ENCODE results near the gene CFL1. TPM values are rescaled to one million over a fixed set of nuclear protein-coding genes. Genes with fewer than 3 reads are reported as not detected.
A peak's percentile ranks its signal among the peaks of the same experiment; 100 is the strongest.

Gene CFL1
- total and polyA plus RNA-seq, 10 of the 15 experiments (the other 5 are each of a cell fraction or from before 2014, with no cell fraction given), result 164 to 2,994 (median 1,500) TPM

DNA sequence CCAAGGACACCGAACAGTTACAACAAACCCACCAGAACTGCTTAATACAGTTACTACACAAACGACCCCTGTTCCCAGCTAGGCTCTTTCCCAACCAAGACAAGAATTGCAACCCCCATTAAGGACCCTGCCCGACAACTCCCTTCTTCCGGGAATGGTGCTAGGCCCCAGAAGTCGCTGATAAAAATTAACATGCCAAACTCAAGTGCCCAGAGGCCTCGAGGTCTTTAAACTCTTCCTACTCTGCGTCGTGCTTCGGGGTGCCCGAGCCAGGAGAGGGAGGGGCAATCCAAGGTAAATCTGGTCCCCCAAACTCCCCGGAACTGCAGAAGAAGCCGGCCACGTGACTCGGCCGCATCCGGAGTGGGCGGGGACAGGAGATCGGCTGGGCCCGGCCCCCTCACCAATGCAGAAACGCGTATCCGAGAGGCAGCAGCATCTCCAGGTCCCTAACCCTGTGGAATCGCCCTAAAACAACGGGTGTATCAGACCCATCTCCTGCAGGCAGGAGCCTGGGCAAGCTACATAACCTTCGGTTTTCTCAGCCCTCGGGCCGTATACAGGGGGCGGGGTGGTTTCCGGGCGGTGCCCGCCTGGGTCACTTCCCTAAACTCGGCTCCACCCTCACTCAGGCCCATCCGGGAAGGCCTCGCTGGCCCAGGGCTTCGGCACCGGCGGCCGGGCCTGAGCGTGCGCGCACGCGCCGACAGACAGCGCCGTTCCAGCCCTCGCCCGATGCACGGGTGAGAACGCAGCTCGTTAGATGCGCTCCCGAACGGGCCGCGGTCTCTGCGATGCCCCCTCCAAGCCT is 1.1 kb downstream of the CFL1 start (continued):
- TF ChIP-seq ZZZ3 (IDR thresholded peaks at IDR 0.05; ENCODE audit: control insufficient read depth, insufficient read length, low read depth) (no peak), ASH2L (IDR thresholded peaks at IDR 0.05; ENCODE audit: borderline replicate concordance, low read depth) (no peak), ZBED1 (IDR thresholded peaks at IDR 0.05; ENCODE audit: borderline replicate concordance) (no peak), KDM1A (IDR thresholded peaks at IDR 0.05; ENCODE audit: borderline replicate concordance) (no peak), EED (IDR thresholded peaks at IDR 0.05; ENCODE audit: low read depth) (no peak), FOS (IDR thresholded peaks at IDR 0.05; ENCODE audit: borderline replicate concordance, extremely low read depth, insufficient read length) (no peak), HDGF (IDR thresholded peaks at IDR 0.05) (peak; percentile 63; the same call in 1 of the 2 replicates), IRF4 (IDR thresholded peaks at IDR 0.05; ENCODE audit: low read depth, low read length) (no peak), IKZF2 (IDR thresholded peaks at IDR 0.05) (no peak), GABPA (IDR thresholded peaks at IDR 0.05; ENCODE audit: low read depth) (no peak), POLR2A (IDR thresholded peaks at IDR 0.05; ENCODE audit: low read depth, low read length) (peak; percentile 79), PAX5 (IDR thresholded peaks at IDR 0.05; ENCODE audit: borderline replicate concordance, low read depth, low read length) (no peak), DPF2 (IDR thresholded peaks at IDR 0.05) (no peak; the same call in 1 of the 2 replicates), KAT2A (conservative IDR thresholded peaks at IDR 0.05; ENCODE audit: control insufficient read depth, low read depth, low read length) (no peak), FOXM1 (IDR thresholded peaks at IDR 0.05; ENCODE audit: low read depth, low read length) (no peak), STAT3 (IDR thresholded peaks at IDR 0.05; ENCODE audit: low read depth, low read length) (no peak), BHLHE40 (IDR thresholded peaks at IDR 0.05; ENCODE audit: borderline replicate concordance in 1 of 2, low read depth in 2 of 2, low read length in 1 of 2) (peak; percentile 32 to 77; a peak in 2 of 4 replicates), POLR2AphosphoS5 (IDR thresholded peaks at IDR 0.05; ENCODE audit: low read length) (peak; percentile 92), MEF2B (IDR thresholded peaks at IDR 0.05; ENCODE audit: partially characterized antibody, poor library complexity, severe bottlenecking) (no peak), BMI1 (IDR thresholded peaks at IDR 0.05; ENCODE audit: borderline replicate concordance) (no peak), RCOR1 (conservative IDR thresholded peaks at IDR 0.05; ENCODE audit: low read depth, low read length) (no peak), HDAC2 (IDR thresholded peaks at IDR 0.05) (no peak)
- TF ChIP-seq, protein P1, sequence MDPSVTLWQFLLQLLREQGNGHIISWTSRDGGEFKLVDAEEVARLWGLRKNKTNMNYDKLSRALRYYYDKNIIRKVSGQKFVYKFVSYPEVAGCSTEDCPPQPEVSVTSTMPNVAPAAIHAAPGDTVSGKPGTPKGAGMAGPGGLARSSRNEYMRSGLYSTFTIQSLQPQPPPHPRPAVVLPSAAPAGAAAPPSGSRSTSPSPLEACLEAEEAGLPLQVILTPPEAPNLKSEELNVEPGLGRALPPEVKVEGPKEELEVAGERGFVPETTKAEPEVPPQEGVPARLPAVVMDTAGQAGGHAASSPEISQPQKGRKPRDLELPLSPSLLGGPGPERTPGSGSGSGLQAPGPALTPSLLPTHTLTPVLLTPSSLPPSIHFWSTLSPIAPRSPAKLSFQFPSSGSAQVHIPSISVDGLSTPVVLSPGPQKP (IDR thresholded peaks at IDR 0.05; ENCODE audit: low read depth, low read length), result peak; percentile 28; the same call in 1 of the 2 replicates
- TF ChIP-seq, protein P2, sequence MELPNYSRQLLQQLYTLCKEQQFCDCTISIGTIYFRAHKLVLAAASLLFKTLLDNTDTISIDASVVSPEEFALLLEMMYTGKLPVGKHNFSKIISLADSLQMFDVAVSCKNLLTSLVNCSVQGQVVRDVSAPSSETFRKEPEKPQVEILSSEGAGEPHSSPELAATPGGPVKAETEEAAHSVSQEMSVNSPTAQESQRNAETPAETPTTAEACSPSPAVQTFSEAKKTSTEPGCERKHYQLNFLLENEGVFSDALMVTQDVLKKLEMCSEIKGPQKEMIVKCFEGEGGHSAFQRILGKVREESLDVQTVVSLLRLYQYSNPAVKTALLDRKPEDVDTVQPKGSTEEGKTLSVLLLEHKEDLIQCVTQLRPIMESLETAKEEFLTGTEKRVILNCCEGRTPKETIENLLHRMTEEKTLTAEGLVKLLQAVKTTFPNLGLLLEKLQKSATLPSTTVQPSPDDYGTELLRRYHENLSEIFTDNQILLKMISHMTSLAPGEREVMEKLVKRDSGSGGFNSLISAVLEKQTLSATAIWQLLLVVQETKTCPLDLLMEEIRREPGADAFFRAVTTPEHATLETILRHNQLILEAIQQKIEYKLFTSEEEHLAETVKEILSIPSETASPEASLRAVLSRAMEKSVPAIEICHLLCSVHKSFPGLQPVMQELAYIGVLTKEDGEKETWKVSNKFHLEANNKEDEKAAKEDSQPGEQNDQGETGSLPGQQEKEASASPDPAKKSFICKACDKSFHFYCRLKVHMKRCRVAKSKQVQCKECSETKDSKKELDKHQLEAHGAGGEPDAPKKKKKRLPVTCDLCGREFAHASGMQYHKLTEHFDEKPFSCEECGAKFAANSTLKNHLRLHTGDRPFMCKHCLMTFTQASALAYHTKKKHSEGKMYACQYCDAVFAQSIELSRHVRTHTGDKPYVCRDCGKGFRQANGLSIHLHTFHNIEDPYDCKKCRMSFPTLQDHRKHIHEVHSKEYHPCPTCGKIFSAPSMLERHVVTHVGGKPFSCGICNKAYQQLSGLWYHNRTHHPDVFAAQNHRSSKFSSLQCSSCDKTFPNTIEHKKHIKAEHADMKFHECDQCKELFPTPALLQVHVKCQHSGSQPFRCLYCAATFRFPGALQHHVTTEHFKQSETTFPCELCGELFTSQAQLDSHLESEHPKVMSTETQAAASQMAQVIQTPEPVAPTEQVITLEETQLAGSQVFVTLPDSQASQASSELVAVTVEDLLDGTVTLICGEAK (IDR thresholded peaks at IDR 0.05; ENCODE audit: borderline replicate concordance), result peak; percentile 87; the same call in 1 of the 2 replicates
- TF ChIP-seq, protein P3, sequence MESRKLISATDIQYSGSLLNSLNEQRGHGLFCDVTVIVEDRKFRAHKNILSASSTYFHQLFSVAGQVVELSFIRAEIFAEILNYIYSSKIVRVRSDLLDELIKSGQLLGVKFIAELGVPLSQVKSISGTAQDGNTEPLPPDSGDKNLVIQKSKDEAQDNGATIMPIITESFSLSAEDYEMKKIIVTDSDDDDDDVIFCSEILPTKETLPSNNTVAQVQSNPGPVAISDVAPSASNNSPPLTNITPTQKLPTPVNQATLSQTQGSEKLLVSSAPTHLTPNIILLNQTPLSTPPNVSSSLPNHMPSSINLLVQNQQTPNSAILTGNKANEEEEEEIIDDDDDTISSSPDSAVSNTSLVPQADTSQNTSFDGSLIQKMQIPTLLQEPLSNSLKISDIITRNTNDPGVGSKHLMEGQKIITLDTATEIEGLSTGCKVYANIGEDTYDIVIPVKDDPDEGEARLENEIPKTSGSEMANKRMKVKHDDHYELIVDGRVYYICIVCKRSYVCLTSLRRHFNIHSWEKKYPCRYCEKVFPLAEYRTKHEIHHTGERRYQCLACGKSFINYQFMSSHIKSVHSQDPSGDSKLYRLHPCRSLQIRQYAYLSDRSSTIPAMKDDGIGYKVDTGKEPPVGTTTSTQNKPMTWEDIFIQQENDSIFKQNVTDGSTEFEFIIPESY (IDR thresholded peaks at IDR 0.05), result no peak

Data from GM12878 (cell line).